GM18499 (cell line): ENCODE measurements around the gene PRPF18.

ENCODE experiments used
- ATAC-seq: cut with Tn5 transposase; IDR thresholded peaks from one replicate; pipeline ENCODE4 v1.9.1; 2021; ENCODE audit warnings: moderate number of reproducible peaks; ENCODE audit not compliant: insufficient read depth, unreplicated experiment

Gene PRPF18

GRCh38 chr10:13661256-13661655 lies 74.5 kb downstream of the PRPF18 start:
- ATAC-seq = no peak

- no peak for ATAC-seq
These were observed 78.9 kb downstream of the PRPF18 start for GRCh38 chr10:13665516-13666262.

- ATAC-seq = no peak
These were observed 81.4 kb downstream of the PRPF18 start for GRCh38 chr10:13668126-13668525.

GRCh38 chr10:13669182-13669855 lies 82.6 kb downstream of the PRPF18 start:
- ATAC-seq = no peak

DNA sequence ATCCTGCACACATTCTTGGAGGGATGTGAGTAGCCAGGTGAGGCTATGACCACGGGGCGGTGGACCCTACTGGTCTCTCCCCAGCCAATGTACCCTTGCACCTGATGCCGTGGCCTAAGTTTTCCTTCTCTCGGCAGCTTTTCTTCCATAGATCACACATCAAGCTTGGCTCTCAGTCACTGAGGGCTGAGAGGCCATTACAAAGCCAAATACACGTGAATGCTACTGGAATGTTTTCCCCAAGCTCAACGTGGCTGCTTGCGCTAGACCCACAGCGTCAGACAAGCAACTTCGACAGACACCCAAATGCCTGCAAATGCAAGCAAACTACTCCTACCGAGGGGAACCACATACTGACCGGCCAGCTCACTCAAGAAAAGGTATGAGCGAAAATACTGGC lies 83.1 kb downstream of the PRPF18 start:
- ATAC-seq = no peak

DNA sequence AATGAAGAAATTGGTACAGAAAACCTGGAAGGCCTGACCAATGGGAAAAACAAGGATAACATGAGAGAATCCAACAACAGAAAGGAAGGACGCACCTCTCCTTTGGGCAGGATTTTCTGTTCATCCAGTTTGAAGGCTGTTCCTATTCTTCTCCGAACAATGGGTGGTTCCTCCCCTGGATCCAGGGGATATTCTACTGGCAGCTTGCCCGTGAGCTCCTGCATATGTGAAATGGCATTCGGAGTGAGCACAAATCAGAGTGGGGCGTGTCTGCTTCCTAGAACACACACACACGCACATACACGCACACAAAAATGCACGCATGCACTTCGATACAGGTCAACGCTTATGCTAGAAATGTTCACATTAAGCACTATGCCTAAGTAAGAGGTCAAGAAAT lies 83.5 kb downstream of the PRPF18 start:
- no peak for ATAC-seq

DNA sequence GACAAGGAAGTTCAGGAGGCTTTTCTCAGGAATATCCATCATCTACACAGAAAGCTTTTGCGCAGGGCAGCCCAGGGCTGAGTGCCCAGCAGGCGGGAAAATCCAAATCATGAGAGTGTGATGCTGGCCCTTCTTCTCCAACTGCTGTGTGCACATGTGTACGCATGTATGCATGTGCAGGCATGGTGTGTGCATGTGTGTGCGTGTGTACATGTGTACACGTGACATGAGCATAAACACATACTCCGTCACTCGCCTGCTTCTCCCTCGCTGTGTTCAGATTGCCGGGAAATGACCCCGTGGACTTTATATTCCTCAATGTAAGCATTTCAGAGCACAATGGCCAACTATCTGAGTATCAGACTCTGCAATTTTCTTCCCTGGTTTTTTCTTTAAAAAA lies 85.1 kb downstream of the PRPF18 start:
- no peak for ATAC-seq

DNA sequence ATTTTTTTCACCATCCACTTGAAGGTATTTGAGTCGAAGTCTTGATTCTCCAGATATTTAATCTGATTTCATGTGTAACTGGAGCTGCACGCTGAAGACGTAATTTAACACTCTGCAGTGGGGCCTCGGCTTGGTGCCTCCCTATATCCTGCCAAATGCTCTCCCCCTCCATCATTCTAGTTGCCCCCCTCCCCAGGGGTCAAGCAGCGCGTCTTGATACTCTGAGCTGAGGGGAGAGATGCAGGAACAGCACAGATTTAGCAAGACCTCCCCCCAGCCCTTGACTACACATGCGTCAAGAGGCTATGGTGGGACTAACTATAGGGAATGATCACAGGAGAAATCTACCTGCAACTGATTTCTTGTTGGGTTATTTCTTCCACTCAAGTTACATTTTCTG lies 85.8 kb downstream of the PRPF18 start:
- no peak for ATAC-seq

GRCh38 chr10:13673156-13673555 lies 86.4 kb downstream of the PRPF18 start:
- no peak for ATAC-seq

DNA sequence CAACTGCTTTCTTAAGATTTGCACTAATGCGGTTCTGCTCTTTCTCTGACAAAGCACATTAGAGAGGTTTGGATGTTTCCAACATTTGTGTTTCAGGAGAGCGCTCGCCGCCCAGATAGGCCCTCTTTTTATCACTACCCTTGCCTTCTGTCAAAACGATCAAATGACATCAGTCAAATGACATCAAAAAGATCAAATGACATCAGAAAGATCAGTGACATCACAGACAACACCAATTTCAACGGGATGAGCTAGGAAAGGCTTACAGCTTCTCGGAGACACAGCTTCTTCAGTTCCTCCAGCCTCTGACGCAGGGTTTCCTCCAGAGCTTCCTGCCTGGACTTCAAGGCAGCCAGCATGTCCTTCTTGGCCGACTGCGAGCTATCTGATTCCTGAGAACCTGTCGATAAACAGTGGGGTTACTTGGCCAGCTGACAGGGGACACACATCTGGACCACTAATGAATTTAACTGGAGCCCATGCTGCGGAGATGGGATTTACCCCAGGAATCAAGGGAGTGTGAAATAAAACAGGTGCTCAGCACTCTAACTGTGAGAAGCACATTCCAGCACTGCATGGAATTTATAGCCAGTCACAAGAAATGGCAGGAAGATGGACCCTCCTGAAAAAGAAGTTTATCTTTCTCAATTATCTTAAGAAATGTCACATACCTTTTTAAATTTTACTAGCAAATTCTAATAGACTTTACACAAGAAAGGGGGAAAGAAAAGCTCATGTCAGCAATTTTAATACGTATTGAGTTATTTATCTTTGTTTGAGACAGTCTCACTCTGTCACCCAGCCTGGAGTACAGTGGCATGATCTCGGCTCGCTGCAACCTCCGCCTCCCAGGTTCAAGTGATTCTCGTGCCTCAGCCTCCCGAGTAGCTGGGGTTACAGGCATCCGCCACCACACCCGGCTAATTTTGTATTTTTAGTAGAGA lies 88.2 kb downstream of the PRPF18 start:
- ATAC-seq = no peak

DNA sequence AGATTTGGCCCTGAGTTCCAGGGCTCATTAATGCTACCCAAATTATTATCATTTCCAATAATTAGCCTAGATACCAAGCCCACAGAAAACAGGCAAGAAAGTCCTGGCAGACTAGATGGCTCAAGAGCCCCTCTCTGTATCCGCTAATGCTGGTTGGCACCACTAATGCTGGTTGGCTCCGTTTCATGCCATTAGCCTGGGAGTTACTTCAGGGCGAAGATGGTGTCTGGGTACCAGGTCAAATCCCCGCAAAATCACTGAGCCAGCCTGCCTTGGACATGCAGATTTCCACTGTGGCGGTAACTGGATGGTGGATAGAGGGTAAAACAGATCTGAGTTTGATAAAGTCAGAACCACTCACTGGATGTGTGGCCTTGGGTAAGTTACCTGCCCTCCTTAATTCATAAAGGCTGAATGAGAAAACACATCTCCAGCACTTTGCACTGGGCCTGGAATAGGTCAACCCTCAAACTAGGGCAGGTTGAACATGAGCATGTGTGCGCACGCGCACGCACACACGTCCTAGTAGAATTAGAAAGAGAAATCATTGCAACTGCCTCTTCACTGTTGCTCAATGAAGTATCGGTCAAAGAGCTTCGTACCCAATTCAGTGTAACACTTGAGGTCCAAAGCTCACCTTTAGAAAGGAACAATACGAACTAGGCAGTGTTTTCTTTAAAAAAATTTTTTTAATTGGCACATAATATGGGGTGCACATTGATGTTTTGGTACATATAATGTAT lies 91.5 kb downstream of the PRPF18 start:
- ATAC-seq = no peak
